DMS53 treated with DMSO at 0.1 percent for 48 hours (cell line): ENCODE results near the gene SMAD1.

Experiments used
- DNase-seq: peaks from one replicate; lab custom pipeline; 2025; ENCODE audit not compliant: unreplicated experiment; lab: John Stamatoyannopoulos, UW

The SMAD1 gene

DNA sequence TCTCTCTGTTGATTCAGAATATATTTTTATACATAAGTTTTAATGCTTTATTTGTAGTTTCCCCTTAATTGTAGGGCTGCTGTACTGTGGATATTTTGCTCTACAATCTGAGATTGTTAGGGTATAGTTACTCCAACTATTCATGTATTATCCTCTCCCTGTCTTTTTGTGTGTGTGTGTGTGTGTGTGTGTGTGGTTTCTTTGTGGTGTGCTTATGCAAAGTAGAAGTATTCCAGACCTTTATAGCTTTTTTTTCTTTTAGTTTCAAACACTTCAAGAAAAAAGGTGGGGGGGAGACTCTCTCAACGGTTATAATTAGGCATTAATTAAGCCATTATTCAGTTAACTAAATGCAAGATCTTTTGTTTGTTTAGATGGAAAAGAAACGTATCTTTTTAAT is 6.7 kb downstream of the SMAD1 start:
- no peak for DNase-seq

DNA sequence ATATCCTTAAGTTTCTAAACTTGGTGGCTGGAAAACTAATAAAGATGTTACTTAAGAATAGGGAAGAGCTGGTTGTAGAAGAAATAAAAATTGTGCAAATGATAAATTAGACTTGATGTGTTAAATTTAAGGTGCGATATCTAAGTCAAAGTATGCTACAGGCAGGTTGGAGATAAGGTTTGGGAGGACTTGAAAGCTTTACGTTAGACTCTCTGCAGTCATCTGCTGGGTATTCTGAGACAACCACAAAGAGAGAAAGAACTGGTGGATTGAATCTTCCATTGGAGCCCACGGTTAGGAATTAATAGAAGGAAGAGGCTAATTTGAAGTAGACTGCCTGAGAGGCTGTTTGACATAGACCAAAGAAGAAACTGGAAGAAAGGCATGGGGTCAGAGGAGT is 7.9 kb downstream of the SMAD1 start:
- DNase-seq: no peak

DNA sequence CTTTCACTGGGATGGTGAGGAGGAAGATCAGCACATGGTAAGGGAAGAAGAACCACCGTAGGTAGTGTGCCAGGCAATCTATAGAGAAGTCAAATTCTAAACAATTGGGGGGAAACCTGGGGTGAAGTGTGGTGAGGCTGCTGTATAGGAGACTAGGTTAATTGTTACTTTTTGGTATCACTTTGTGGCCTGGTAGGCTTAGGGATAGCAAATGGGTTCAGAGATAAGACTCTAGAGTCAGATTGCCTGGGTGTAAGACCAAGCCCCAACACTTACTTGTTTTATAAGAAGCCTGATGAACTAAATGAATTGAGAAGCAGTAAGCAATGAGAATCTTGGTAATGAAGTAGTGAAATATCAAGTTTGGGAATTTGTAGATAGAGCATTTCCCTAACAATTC is 8.7 kb downstream of the SMAD1 start:
- no peak for DNase-seq

DNA sequence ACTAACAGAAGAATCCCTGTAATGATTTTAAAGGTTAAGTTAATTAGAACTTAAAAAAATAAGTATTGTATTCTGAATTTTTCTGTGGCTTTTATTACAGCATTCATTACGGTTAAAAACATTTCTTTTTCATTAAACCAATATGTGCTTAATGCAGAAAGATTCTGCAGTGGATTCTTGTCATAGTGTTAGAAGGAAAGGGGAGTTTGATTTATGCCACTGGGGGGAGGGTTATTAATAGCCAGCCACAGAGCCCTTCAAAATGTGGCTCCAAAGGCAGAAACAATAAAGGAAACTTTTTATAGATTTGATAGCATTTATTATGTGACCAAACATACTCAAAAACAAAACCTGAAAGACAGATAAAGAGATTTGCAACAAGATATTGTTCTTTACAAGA is 9.1 kb downstream of the SMAD1 start:
- no peak for DNase-seq

DNA sequence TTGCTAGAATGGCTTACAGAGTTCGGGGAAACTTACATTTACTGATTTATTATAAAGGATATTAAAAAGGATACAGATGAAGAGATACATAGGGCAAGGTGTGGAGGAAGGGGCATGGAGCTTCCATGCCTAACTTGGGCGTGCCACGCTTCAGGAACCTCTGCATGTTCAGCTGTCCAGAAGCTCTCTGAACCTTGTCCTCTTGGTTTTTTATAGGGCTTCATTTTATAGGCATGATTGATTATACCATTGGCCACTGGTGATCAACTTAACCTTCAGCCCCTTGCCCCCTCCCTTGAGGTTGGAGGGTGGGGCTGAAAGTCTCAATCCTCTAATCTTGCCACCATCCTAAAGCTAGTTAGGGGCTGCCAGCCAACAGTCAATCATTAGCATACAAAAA is 10.7 kb downstream of the SMAD1 start:
- no peak for DNase-seq

DNA sequence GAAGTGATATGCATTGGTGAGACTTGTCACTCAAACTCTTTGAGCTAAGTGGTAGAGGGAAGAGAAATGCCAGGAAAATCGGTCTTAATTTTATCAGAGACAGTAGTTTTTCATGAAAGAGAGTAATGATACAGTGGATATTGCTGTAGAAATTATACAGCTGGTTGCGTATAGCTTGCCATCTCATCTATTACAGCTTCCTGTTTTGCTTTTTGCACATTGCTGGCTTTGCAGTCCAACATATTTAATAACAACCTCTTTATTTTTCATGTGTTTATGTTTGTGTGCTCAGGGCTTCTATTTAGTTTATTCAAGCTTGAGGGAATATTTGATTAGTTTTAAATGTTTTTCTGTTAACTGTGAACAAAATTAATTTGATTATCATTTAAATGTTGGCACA is 11.5 kb downstream of the SMAD1 start:
- no peak for DNase-seq

DNA sequence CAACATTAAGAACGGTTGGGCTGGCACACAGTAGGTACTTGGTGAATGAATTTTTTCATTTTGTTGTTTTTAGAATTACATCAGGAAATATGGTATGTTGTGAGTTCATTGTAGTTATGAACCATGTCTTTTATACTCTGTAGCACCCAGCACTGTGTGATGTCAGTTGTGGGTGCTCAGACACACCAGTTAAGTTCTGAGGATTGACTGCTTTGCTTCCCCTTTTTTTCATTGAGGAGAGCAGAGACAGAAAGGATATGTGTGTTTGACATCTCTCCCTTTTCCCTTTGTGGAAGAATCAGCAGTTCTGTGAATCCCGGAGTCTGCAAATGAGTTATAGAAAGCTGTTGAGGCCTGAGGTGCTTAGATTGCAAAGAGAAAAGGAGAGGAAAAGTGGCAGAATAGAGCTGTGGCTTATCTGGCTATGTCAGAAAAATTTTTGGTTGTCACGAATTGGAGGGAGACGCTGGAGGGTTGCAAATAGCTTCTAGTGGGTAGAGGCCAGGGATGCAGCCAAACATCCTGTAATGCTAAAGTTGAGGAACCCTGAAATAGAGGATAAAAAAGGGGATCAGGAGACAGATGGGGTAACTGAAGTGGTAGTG is 13.1 kb downstream of the SMAD1 start:
- DNase-seq: no peak

DNA sequence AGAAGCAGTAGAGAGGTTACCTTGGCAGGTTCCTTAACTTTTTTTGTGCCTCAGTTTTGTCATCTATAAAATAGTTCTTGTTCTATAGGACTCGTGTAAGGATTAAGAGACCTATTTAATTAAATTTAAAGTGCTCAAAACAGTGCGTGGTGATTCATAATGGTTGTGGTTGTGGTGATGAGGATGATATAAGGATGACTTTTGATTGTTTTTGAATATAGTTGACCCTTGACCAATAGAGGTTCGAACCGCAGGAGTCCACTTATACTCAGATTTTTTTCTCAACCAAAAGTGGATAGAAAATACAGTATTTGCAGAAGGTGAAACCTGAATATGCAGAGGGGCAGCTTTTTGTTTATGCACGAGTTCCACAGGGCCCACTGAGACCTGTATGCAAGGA is 14.6 kb downstream of the SMAD1 start:
- no peak for DNase-seq

DNA sequence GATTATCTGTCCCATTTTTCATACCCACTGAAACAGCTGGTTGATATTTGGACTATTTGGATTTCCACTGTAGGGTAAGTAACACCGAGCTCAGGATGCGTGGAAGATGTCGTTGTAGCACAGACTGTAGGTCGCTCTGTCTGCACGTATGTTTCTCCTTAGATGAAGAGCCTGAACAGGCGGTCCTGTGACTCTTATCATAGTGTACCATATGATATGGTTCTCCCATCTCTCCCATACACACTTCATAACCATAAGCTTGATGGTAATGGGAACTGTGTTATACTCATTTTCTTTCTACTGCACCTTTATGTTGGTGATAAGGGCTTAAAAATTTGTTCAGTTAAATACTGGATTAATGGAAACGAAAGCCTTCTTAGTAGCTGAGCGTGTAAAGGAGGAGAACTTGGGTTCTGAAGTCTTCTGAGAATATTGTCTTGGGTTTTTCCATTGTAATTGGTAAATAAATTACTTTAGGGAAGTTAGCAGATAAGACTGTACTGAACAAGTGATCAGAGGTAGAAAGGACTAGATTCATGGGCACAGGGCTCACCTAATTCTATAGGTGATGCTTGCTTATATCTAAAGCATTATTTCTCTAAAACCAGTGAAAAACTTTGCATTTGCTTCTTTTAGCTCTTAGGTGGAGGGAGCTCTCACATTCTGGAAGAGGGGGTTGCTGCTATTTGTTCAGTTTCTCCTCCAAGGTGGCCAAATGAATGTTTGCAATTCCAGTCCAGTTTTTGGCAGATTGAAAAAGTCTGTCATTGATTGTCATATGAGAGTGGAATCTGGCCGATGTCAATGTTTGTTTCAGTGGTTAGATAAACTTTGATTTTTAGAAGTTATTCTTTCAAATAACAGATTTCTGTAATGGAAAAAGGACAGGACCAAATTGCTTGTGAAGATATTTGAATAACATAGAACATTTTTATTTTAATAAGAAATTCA is 15.8 kb downstream of the SMAD1 start:
- DNase-seq: no peak

DNA sequence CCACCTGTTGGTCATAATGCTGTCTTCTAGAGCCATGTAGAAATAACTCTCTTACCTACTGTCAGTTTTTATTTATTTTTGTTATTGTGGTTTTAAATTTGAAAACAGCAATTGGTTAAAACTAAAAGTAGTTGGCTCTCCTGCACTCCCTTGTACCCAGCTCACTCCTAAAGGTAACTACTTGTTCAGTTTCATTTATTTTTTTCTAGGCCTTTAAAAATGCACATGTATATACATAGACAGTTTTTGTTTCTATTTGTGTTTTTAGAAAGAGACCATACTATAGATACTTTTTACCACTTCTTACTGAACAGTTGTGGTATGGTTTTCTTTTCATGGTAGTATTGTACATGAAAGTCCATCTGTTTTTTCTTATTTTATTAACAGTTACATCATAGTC is 16.8 kb downstream of the SMAD1 start:
- no peak for DNase-seq

DNA sequence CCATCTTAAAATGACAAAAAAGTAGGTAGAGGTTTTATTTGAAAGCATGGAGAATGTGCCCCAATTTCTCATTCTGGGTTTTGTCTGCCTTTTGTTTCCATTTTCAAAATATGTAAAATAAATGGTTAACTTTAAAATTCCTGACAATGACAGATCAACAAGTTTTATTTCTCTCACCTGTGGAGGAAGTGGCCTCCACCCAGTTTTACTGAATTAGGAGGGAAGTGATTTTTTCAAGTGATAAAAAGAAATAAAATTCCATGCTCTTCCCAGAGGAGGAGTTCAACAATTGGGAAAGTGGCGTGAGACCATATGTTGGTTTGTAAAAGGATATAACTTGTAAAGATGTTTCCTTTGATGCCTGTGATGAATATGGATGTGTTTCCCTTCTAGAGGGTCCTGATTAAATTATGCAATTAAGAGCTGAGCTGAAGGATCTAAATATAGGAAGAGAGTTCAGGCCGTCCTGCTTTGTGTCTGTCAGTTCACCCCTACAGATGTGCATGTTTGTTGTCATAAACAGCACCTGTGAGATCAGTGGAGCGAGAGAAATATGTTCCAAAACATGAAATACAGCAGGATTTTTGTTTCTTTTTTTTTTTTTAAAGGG is 19.5 kb downstream of the SMAD1 start:
- no peak for DNase-seq

DNA sequence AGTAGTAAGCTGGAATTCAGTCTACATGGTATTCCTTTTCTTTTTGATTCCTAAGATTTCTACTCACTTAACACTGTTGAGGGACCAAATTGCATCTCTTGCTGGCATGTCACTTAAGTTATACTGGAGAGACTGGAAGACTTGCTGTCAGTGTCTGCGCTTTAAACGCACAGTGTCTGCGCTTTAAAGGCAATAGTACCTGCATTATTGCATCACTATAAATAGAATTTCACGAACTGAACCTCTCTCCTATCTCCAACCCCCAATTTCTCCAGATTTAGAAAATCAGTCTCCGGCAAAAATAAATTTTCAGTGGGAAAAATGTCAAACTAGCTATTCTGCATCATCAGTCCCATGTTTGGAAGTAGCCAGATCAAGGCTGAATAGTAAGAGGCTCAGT is 21.2 kb downstream of the SMAD1 start:
- no peak for DNase-seq

DNA sequence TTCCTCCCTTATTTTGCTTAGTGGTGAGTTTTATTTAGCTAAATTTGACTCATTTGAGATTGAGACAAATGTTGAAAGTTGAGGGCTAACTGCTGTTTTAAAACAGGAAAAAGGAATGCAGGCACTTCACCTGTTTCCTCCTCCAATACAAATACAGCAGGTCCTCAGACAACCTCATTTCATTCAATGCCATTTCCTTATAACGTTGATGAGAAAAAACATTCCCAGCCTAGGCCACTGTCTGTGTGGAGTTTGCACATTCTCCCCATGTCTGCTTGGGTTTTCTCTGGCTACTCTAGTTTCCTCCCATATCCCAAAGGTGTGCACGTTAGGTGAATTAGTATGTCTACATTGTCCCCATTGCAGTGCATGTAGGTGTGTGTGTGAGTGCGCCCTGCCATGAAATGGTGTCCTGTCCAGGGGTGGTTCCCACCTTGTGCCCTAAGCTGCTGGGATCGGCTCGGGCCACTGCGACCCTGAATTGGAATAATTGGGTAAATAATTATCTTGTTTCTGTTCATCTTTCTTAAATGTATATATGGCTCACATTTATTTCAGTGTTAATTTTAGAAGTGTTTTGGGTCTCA is 21.9 kb downstream of the SMAD1 start:
- no peak for DNase-seq

DNA sequence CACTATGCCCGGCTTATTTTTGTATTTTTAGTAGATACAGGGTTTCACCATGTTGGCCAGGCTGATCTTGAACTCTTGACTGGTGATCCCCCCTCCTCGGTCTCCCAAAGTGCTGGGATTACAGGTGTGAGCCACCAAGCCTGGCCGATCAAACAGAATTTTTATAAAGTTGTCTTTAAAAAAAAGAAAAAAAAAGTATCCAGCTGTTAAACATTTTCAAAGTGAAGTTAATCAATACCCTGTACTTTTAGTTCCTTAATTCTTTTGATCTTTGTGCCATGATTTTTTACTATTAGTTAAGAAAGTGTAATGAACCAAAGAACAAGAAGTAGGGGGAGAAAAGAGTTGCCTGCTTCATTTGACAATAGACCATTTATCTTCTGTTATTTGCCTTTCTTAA is 24.3 kb downstream of the SMAD1 start:
- no peak for DNase-seq

DNA sequence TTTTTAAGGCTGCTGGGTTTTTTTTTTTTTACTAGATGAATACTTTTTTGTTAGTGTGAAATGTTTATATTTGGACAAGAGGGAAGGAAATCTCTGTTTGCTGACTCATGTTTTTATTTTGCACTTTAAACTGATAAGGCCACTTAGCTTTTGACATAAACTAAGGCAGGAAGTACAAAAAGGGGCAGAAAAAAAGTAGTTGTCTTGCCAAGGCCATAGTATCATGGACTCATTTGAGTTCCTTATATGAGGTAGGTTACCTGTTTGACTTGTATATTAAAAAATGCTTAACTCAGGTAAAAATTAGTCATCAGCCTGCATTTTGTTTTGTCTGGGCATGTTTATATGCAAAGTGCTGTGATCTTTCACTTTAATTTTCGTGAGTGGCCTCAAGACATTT is 26.0 kb downstream of the SMAD1 start:
- no peak for DNase-seq

DNA sequence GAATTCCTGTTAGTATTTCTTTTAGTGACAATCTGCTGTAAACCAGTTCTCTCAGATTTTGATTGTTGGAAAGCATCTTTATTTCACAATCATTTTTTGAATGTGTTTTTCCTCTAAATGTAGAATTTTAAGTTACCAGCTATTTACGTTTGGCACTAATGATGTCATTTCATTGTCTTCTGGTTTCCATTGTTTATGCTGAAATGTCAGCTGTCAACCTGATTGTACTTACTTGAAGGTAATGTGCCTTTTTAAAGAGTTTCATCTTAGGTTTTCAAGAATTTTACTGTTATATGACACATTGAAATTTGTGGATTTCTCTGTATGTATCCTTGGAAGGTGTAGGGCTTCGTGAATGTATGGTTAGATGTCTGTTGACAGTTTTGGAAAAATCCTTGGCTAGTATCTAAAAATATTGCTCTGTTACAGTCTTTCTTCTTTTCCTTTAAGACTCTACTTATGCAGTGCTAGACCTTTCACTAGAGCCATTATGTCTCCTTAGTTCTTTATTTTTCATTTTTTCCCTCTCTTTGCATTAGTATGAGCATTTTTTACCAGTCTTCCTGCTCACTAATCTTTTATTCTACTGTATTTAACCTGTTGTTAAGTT is 30.4 kb downstream of the SMAD1 start:
- DNase-seq: no peak

DNA sequence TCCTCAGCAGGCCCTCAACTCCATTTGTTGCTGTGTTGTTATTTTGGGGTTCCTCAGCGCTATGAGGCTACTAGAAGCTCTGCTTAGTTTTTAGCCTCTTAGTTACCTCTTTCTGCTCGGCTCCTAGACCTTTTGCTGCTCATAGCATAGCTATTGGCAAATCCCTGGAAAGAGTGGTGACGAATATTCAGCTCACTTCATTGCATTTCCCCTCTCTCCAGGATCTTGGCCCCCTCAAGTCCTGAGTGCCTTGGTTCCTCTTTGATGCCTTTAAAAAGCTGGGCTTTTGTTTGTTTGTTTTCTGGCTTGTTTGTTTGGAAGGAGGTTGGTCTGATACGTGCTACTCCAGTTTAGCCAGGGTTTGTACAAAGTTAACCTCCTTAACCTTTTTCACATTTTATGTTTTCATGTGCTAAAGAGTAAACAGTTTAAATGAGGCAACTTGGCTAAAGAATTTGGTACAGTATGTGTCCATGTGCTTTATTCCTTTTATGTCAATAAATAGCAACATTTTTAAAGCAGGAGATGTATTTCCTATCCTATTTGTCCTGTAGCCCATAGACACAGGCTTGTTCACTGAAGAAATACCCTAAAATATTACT is 31.5 kb downstream of the SMAD1 start:
- DNase-seq: no peak

DNA sequence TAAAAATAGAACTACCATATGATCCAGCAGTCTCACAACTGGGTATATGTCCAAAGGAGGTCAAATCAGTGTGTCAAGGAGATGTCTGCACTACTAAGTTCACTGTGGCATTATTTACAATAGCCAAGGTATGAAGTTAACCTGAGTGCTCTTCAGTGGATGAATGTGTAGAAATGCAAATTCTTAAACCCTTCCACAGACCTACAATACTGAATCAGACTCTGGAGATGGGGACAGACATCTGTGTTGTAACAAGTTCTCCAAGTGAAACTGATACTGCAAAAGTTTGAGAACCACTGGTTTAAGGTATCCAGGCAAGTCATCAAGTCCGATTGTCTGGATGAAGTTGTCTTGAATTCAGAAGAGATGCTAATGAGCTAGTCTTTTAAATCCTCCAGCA is 38.5 kb downstream of the SMAD1 start:
- DNase-seq: no peak

DNA sequence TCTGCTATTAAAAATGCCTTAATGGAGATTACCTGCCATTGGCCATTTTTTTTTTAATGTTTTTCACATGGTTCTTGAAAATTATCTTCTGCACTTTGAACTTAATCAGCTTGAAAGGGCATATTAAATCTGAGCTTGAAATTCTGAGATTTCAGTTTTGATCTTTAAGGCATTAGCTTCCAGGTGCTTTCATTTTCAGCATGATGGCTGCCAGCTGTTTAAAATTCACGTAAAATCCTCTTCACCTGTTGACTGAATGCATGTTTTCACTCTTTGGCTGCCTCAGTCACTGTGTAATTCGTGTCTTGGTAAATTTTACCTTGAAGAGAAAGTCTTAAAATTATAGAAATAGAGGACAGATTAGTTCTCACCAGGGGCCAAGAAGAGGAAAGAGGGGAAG is 39.6 kb downstream of the SMAD1 start:
- no peak for DNase-seq

DNA sequence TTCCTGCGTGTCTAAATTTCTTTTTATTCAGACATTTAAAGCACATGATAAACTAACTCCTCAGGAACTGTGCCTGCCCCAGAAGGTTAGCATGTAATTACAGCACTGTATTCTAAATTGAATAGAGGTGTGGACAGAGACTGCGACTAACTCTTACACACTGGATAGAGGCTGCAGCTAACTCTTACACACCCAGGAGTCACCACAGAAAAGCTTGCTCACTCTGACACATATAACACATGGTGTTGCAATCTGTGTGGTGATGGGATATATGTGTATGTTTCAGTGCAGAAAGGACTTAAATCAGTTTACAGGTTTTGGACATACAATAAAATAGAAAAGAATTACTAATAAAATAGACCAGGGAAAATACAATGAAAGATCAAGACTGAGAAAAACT is 41.5 kb downstream of the SMAD1 start:
- no peak for DNase-seq

DNA sequence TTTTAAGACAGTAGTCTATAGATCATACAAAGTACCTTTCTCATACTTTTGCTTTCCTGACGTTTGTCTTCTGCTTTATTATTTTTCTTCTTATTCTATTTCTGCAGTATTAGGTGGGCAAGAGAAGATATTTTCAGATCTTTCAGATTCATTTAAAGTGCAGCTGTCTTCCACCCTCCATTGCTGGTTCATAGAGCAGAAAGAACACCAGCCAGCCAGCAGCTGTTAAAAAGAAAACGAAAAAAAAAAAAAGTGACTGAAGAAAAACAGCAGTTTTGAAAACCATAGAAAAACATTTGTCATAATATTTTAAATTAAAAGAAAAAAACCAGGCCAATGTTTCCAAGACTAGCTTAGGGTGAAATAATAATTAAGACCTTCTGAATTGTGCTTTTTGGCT is 42.9 kb downstream of the SMAD1 start:
- DNase-seq: no peak
